HG03457 (cell line): ENCODE results near the gene LDLRAD4.

Experiments used
- ATAC-seq: cut with Tn5 transposase; IDR thresholded peaks from one replicate; pipeline ENCODE4 v1.9.1; 2021; ENCODE audit warnings: moderate number of reproducible peaks; ENCODE audit not compliant: unreplicated experiment

Gene LDLRAD4

DNA sequence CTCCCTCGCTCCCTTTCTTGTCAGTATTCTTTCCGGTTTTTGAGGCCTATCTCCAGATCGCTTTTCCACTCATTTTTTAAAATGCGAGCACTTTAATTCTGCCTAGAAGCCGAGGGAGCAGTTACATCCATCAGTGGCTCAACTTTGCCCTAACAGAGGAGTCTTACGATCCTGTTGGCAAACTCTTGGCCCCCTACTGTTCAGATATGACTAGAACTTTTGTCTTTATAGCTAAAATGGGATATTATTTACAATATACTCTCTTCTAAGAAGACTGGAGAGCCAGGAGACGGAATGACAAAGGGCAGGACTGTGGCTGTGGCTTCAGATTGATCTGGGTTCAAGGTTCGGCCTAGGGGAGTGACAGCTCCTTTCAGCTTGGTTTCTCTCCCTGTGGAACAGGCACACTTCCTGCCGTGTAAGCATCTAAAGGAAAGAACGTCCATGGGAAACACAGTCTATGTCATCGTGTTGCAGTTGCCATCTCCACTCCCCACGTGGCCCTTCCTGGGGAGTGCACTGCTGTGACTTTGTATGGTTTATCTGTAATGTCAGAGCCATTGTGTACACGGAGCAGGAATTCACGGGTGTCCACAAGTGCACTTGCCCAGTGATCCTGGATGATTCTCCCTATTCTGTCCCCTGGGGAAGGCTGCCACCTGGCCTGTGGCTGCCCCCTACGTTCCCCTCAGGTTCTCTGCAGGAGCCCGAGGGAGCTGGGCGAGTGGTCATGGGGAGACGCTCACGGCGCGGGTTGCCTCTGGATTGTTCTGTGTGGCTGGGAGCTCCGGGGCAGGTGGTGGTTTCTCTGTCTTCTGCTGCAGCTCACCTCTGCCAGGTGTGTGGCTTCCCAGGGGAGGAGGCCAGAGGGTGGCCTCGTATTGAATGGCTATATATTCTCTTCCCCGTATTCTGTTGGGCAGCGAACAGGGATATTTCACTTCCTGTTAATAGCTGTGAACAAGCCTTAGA lies 222.0 kb downstream of the LDLRAD4 start:
- no peak for ATAC-seq

DNA sequence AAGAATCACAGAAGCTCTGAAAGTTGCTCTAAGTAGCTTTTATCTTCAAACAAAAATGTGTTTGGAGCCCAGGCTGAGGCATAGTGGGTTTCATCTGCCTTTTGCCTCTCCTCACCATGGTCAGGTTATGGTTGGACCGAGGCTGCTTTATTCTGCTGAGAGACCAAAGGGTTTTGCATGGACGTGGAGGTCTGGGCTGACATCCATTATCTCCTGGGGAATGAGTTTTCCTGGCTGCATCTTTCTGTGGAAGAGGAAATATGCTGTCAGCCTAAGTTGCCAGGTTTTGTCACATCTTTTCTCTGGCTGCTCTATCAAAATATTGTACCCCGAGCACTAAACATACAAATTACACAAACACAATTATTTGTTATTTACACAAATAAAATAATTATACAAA lies 223.2 kb downstream of the LDLRAD4 start:
- ATAC-seq, result no peak

DNA sequence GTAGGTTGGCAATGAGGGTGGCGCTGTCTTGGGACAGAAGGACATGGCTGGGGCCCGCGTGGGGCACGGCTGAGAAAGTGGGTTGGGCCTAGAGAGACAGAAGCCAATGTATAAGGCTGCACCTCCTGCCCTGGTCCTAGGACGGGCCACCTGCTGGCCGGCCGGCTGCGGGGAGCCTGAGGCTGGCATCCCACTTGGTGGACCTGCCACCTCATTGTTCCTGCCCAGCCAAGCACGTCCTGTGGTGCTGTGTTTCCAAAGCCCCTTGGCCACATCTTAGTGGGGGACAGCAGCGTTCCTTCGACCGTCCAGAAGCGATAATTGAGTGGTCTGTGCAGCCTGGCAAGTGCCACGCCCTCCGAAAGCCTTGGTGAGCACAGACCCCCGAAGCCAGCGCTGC lies 223.9 kb downstream of the LDLRAD4 start:
- ATAC-seq, result no peak

- ATAC-seq, result no peak
Measured at GRCh38 chr18:13443552-13443951, 225.0 kb downstream of the LDLRAD4 start.

- ATAC-seq, result no peak
Measured at GRCh38 chr18:13444430-13445240, 226.1 kb downstream of the LDLRAD4 start.

- no peak for ATAC-seq
Measured at GRCh38 chr18:13445241-13445897, 226.8 kb downstream of the LDLRAD4 start.

DNA sequence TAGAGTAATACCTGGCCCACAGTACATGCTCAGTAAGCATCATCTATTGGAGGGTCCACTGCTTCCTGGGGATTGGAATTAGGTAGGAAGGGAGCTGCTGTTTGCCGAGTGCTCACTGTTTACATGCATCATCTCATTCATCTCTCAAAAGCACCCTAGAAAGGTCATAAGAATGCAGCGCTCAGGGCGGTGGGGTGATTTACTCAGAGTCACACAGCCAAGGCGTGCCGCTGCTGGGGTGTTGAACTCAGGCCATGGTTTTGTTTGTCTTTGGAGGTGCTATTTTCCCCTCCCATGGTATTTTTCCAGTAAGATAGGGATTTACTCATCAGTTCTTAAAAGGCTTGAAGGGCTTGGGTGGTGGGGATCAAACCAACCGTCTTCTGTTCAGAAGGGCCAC lies 227.5 kb downstream of the LDLRAD4 start:
- ATAC-seq, result no peak

- ATAC-seq, result no peak
Measured at GRCh38 chr18:13446610-13447461, 228.3 kb downstream of the LDLRAD4 start.

DNA sequence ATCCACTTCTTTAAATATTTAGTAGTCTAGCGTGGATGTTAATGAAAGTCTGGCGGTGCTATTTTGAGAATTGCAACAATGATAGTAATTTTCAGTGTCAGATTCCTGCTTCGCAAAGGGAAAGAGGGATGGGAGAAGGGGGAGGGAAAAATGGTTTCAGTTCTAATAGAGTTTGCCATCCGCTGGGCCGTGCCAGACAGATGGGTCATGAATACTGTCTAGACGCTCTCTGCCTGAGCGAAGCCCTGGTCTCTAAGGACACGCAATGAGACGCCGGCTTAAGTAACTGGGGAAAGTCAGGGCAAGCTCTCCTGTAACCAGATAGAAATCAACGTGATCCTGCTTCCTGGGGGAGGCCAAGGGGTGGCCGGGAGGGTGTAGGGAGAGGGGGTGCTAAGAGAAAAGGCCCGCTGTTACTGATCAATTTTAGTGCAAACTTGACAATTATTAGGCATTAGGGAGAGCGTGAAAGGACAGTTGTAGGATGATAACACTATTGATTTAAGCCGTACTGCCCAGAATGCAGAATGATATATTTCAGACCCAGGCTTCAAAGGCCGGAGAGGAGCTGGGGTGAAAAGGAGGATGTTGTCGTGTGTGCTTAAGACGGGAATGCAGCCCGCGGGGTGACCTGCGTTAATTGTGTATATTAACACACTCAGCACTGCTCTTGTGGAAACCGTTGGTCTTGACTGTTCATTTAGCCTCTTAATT lies 229.2 kb downstream of the LDLRAD4 start:
- no peak for ATAC-seq

DNA sequence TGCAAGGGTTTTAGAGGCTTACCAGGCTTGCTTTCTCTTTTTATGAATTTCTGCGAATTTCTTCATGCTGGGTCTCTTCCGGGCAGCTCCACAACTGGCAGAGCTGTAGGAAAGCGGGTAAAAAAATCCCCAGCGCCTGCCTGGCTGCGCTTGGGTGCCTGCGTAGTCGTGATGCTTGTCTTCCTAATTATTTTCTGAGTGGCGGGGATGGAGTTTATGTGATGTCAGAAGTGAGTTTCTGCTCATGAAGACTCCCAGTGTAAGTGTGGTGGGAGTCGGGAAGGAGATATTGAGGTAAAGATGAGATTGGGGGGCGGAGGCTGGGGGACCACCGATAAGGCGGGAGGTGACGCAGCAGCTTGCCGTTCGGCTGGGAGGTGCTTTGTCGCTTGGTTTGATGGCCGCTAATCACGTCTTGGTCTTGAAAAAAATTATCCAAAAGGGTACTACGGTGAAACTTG lies 229.8 kb downstream of the LDLRAD4 start:
- ATAC-seq, result no peak

- ATAC-seq, result no peak
Measured at GRCh38 chr18:13449651-13450050, 231.1 kb downstream of the LDLRAD4 start.

- no peak for ATAC-seq
Measured at GRCh38 chr18:13450289-13451212, 232.0 kb downstream of the LDLRAD4 start.

- no peak for ATAC-seq
Measured at GRCh38 chr18:13451213-13451540, 232.6 kb downstream of the LDLRAD4 start.

GRCh38 chr18:13451661-13452387 lies 233.3 kb downstream of the LDLRAD4 start:
- no peak for ATAC-seq

DNA sequence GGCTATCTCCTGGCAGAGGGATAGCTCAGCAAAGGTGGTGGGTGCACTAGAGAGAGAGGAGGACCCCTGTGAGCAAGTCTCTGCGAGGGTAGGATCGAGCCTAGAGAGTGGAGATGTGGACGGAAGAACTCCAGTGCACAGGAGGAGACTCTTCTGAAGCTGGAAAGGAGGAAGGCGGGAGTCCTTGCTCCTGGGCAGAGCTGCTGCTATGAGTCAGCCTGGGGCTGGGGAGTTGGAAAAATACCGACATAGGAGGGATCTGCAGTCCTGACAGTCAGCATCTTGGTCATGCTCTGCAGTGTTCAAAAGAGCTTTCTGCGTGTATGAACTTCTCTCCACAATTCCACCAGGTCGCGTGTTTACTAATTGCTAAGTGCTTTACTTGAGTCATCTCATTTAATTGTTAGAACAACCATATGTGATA lies 233.8 kb downstream of the LDLRAD4 start:
- ATAC-seq, result no peak

DNA sequence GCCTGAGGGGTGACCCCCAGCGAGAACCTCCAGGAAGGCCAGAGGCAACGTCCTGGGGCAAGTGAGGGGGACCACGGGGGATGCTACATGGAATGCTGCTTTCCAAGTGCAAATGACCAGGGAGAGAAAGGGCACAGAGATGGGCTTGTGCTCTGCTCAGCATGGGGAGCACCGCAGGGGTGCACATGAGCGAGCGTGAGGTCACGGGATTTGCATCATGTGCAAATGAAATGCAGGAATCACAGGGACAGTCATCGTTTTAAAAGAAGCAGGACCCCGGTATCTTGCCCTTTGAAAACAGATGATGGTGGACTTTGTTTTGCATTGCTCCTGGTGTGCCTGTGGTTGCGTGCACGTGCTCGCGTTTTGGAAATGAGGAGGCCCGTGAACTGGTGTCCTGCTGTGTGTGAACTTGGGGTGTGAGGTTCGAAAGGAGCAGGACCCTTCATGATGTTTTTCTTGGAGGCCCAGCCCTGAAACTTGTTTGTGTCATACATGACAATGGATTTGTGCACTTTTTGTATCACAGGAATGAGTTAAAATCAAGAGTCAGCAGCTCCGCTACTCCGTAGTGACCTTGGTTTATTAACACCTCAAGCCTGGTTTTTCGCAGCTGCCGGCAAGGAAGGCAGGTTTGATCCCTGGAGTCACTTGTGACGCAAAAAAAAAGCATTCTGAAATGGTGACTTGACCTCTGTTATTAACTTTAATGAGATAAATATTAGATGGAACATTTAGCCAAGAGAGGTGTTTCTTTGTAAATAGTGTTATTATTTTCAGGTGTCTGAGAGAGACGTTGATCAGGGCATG lies 234.5 kb downstream of the LDLRAD4 start:
- ATAC-seq, result no peak

DNA sequence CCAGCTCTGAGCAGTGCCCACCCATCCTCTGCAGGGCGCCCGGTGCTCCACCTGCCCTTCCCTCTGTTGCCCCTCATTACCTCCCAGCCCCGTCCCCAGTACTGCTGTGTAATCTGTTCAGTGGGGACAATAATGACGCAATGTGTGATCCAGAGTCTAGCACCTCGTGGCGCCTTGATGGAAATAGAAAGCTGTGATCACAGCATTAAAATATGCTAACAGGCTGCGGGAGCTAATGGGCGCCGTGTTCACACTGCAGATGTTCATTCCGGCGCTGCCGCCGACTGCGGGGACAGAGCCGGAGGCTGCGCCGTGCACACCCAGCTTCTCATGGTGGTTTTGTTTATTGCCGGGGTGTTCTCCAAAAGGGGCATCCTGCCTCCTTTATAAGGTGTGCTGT lies 235.2 kb downstream of the LDLRAD4 start:
- ATAC-seq, result no peak
